HepG2 (cell line): ENCODE results near the gene ZNF512B.

Source experiments
- DPF2 ChIP-seq: sonication (generic); formaldehyde crosslinking; IDR thresholded peaks from 2 replicates; pipeline ENCODE4 v1.4.0; 2020; ENCODE audit warnings: mild to moderate bottlenecking, low read depth, missing genetic modification reagents, borderline replicate concordance
- GATAD2A ChIP-seq: IDR thresholded peaks from 2 replicates; pipeline ENCODE4 v1.6.1; 2016
- GTF2F1 ChIP-seq: fragments of 150-350 bp; IDR thresholded peaks from 2 replicates; pipeline ENCODE4 v1.6.1; 2014; ENCODE audit warnings: low read length
- NFYB ChIP-seq: sonication (generic); formaldehyde crosslinking; IDR thresholded peaks from 2 replicates; pipeline ENCODE4 v1.4.0; 2020; ENCODE audit warnings: missing genetic modification reagents
- ZBTB40 ChIP-seq, 2 experiments: fragments of 450-650 bp in 1 of 2; sonication (generic) in 1 of 2; formaldehyde crosslinking in 1 of 2; IDR thresholded peaks; 2 replicates each; pipeline versions ENCODE4 v1.6.1 to v1.8.0; 2016 to 2022; ENCODE audit warnings: antibody characterized with exemption in 1 of 2, mild to moderate bottlenecking in 1 of 2, missing genetic modification reagents in 1 of 2
- ZNF121 ChIP-seq: sonication (generic); formaldehyde crosslinking; IDR thresholded peaks from 2 replicates; pipeline ENCODE4 v1.5.0; 2020; ENCODE audit warnings: mild to moderate bottlenecking, missing genetic modification reagents
- ZNF784 ChIP-seq: sonication (generic); formaldehyde crosslinking; IDR thresholded peaks from 2 replicates; pipeline ENCODE4 v1.5.1; 2020; ENCODE audit warnings: missing genetic modification reagents, mild to moderate bottlenecking, borderline replicate concordance

GRCh38 chr20:63952769-63953168, 17.0 kb downstream of the ZNF512B start:
- TF ChIP-seq ZNF121 (CRISPR knock-in tag), result no peak
- TF ChIP-seq NFYB (CRISPR knock-in tag), result no peak
- no peak for TF ChIP-seq GATAD2A (CRISPR knock-in tag)
- no peak for TF ChIP-seq DPF2
- TF ChIP-seq ZBTB40 (IDR thresholded peaks at IDR 0.05), result no peak
- no peak for TF ChIP-seq ZBTB40 (CRISPR knock-in tag; IDR thresholded peaks at IDR 0.05)
- no peak for TF ChIP-seq GTF2F1
- TF ChIP-seq ZNF784 (CRISPR knock-in tag), result no peak
